Left ventricle myocardium superior (tissue), 1 donor: Measurements from ENCODE around the gene TXNRD1. TPM values are rescaled to one million over a fixed set of nuclear protein-coding genes. Genes with fewer than 3 reads are reported as not detected.
"Not testable (repeated sequence)": the region's sequence is repeated elsewhere in the genome, so short reads cannot be mapped to it uniquely, and the experiment has no call there.

ENCODE experiments used
- ATAC-seq: fragments of 200-7000 bp; cut with Tn5 transposase; one replicate; pipeline ENCODE4 v1.9.1; 2020; ENCODE audit warnings: mild to moderate bottlenecking, moderate library complexity
- DNase-seq: peaks from one replicate; pipeline ENCODE4 v3.0.0-alpha.2; 2020
- intact Hi-C: fragments of 100-400 bp; cut with micrococcal nuclease; formaldehyde crosslinking; loops from one replicate; pipeline ENCODE4 v1.11.0; 2022
- long read RNA-seq: library from polyadenylated mRNA; unstranded; transcript quantifications from one replicate; pipeline ENCODE4 v2.0.0, GENCODE V29; 2021
- total RNA-seq: library from RNA; stranded (reverse); fragmentation: NEBNext Ultra II Directional; extraction: Animal tissue kit (Norgen Biotek cat#: 25700); gene quantifications from one replicate; pipeline ENCODE4 v1.2.1, GENCODE V29; 2021
- donor health status: DM: no; HTN: yes; CAD: no; lungs with severe emphysema.

Gene TXNRD1
- 88.0 TPM for total RNA-seq
- long read RNA-seq, transcript TXNRD1-205 (15 exons, 3,930 nt), result major isoform, 63 of 112 reads
- long read RNA-seq, transcript TXNRD1-214 (15 exons, 3,974 nt), result minor isoform, 13 of 112 reads
- long read RNA-seq, partial matches to known transcripts, result 23 of 112 reads
- long read RNA-seq, other reads (novel, unspliced or antisense), result 13 of 112 reads

GRCh38 chr12:104215638-104216297, at the start of gene TXNRD1:
TSS of gene TXNRD1 (plus strand) at chr12:104215779. CDS start at chr12:104215803, 24 bp downstream.
- peak; percentile 94 for ATAC-seq

DNA sequence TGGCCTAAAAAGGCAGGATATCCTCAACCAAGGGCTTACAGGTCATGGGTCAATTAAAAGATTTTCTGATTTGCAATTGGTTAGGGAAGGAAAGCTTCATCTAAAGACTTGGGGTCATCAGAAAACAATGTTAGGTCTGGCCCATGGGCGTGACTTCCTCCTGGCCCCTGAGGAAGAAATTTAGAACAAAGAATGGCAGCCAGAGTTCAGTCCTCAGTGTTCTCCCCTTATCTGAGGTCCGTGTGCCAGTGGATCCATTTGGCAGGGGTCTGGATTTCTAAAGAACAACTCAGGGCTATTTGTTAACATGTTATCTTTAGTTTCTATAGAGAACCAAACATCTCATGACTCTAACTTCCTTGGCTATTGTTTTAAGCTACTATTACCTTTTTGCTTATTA, 49.8 kb upstream of the TXNRD1 start:
- intact Hi-C loops, result no loop called here
- DNase-seq (no peak), ATAC-seq (peak; percentile 83)

More at GRCh38 chr12:104215638-104216297, at the start of gene TXNRD1:
- DNase-seq, result peak; percentile 93
- intact Hi-C loops, result no loop called here

GRCh38 chr12:104166465-104166864, 49.1 kb upstream of the TXNRD1 start:
- ATAC-seq (peak; percentile 80), DNase-seq (peak; percentile 37)
- intact Hi-C loops, result no loop called here

DNA sequence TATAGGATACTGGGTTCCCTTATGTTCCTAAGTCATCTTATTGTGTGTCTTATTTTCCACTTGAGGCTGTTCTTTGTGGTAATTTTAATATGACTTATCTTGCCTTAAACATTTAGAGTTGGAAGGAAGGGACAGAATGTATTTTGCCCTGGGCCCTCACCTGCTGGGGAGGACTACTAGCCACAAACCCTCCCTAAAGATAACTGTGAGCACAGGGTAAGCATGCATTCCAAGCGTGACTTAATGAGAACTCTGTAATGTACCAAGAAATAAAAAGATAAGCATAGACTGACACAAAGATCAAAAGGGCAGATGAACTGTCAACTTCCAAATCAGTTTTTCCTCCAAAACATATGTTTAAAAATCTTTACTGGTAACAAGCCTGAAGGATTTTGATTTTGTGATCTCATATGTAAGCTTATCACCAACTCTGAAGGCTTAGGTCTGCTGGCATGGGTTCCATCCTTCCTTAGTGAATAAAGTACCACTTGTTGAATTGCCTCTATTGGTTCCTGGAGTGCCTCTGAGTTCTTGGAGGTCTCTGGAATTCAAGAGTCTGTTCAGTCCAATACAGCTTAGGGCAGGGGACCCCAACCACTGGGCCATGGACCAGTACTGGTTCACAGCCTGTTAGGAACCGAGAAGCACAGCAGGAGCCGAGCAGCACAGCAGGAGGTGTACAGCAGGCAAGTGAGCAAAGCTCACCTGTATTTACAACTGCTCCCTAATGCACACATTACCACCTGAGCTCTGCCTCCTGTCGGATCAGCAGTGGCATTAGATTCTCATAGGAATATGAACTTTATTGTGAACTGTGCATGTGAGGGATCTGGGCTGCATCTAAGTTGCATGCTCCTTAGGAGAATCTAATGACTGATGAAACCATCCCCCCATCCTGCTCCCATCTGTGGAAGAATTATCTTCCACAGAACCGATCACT, 47.8 kb upstream of the TXNRD1 start:
- intact Hi-C loops, result no loop called here
- DNase-seq, result no peak
- ATAC-seq, result no peak

- DNase-seq, result no peak
- intact Hi-C loops, result no loop called here
- no peak for ATAC-seq
Observed at GRCh38 chr12:104168596-104168995, 47.0 kb upstream of the TXNRD1 start.

GRCh38 chr12:104171785-104172569, 43.6 kb upstream of the TXNRD1 start:
- ATAC-seq (no peak), DNase-seq (no peak)
- intact Hi-C loops, result no loop called here

DNA sequence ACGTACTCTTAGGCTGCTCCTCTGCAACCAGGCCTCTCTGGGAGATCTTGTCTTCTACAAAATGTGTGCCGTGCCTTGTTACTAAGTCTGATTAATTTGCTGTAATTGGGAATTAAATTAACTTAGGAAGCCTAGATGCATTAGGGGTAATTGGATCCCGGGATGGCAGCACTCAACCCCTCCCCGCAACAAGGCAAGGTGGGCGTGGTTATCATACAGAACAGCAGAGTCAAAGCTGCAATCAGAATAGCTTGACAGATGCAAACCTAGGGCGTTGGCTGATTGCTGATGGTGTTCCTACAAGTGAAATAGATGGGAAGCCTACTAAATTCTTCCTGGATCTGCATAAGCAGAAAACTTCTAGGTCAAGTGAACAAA, 43.0 kb upstream of the TXNRD1 start:
- intact Hi-C loops, result no loop called here
- DNase-seq (no peak), ATAC-seq (no peak)

DNA sequence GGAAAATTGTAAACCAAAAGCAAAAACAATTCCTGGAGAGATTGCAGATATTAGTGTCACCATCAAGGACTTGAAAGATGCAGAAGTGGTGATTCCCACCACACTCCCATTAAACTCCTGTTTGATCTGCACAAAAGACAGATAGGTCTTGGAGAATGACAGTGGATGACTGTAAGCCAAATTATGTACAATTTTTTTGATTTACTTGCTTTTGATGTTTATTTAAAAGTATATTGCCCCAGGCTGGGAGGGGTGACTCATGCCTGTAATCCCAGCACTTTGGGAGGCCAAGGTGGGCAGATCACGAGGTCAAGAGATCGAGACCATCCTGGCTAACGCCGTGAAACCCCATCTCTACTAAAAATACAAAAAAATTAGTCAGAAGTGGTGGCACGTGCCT, 41.8 kb upstream of the TXNRD1 start:
- DNase-seq, intact Hi-C loops, ATAC-seq: not testable (repeated sequence)

GRCh38 chr12:104175726-104176247, 39.8 kb upstream of the TXNRD1 start:
- intact Hi-C loops, result no loop called here
- no peak for DNase-seq
- no peak for ATAC-seq

DNA sequence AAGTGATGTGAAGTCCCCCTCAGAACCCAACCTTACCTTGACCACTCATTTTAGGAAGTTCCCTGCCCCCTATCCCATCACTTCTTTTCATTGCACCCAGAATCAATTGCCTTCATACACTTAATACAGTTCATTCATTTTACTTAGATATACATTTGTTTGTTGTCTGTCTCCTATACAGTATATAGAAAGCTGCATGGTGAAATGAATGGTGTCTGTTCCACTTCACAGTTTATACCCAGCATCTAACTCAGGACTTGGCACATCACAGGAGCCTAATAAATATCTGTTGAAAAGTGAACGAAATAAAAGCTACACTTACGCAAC, 38.3 kb upstream of the TXNRD1 start:
- intact Hi-C loops, result no loop called here
- no peak for DNase-seq
- ATAC-seq, result no peak

GRCh38 chr12:104177663-104178501, 37.7 kb upstream of the TXNRD1 start:
- intact Hi-C loops, result no loop called here
- ATAC-seq, result peak; percentile 80
- DNase-seq, result peak; percentile 82

DNA sequence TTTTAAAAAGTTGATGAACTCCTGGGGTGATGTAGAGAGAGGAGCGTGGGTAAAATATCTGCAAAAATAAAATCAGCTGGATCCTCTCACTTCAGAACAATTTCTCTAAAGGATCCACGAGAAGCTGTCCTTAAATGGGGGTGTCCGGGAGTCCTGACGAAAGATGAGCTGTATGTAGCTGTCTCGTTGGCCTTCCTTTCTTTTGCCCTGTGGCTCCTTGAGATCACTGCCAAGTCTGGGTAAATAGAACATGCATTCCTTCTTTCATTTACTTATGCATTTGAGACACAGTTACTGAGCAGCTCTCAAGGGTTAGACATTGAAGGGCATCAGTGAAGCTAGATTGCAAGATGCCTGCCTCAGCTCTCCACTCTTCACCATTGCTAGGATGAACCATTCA, 35.2 kb upstream of the TXNRD1 start:
- ATAC-seq (no peak), DNase-seq (no peak)
- intact Hi-C loops, result no loop called here

DNA sequence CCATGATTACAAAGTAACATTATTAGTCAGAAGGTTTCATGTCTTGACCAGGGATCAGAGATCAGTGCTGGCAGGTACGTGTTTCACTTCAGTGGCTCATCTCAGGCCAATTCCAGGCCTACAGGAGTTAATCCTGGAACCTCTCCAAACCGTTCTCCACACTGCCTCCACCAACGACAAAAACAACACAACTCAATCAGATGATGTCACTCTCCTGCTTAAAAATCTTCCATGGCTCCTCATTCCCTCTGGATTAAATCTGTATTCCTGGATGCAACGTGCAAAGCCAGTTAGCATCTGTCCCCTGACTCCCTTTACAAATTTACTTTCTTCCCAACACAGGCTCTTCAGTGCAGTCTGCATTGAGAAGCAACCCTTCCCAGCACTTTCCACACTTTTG, 34.3 kb upstream of the TXNRD1 start:
- intact Hi-C loops, result no loop called here
- peak; percentile 31 for ATAC-seq
- no peak for DNase-seq

- ATAC-seq (peak; percentile 71), DNase-seq (peak; percentile 79)
- intact Hi-C loops, result no loop called here
Observed at GRCh38 chr12:104182144-104182543, 33.4 kb upstream of the TXNRD1 start.

- intact Hi-C loops, result no loop called here
- DNase-seq (no peak), ATAC-seq (peak; percentile 2)
Observed at GRCh38 chr12:104182621-104183378, 32.8 kb upstream of the TXNRD1 start.

DNA sequence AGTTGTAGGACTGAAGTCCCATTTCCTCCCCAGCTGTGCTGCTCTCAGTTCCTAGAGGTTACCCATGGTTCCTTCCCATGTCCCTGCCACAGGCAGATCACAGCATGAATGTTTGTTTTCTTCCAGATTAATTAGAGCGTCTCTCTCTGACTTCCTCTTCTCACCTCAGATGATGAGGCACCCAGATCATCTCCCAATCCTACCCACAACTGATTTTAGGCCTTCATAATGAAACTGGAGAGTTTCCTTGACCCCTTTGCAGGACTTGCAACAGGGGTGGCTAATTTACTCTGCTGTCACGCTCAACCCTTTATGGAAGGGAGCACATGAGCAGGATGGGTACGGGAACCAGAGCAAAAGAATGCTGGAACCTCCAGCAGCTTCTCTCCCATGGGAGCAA, 32.1 kb upstream of the TXNRD1 start:
- intact Hi-C loops, result no loop called here
- no peak for ATAC-seq
- DNase-seq, result no peak

- ATAC-seq (no peak), DNase-seq (no peak)
- intact Hi-C loops, result no loop called here
Observed at GRCh38 chr12:104187446-104188155, 28.0 kb upstream of the TXNRD1 start.
